HepG2 (cell line): ENCODE results near the gene CYTH2. TPM values are rescaled to one million over a fixed set of nuclear protein-coding genes. Genes with fewer than 3 reads are reported as not detected.

Experiments used
- BHLHE40 ChIP-seq: IDR thresholded peaks from 2 replicates; pipeline ENCODE4 v1.6.1; 2011; ENCODE audit warnings: low read length, improper control_type of control experiment
- CCDC6 ChIP-seq: sonication (generic); formaldehyde crosslinking; IDR thresholded peaks from 2 replicates; pipeline ENCODE4 v1.8.1; 2022; ENCODE audit warnings: mild to moderate bottlenecking, missing genetic modification reagents, moderate library complexity
- HDAC2 ChIP-seq: sonication (generic); formaldehyde crosslinking; IDR thresholded peaks from 2 replicates; pipeline ENCODE4 v1.4.0; 2020; ENCODE audit warnings: missing genetic modification reagents
- HNF4G ChIP-seq, 2 experiments: sonication (generic) in 1 of 2; formaldehyde crosslinking in 1 of 2; IDR thresholded peaks; 2 replicates each; pipeline versions ENCODE4 v1.4.0 to v1.6.1; 2011 to 2020; ENCODE audit warnings: borderline replicate concordance in 2 of 2, low read depth in 2 of 2, mild to moderate bottlenecking in 2 of 2, low read length in 1 of 2, missing genetic modification reagents in 1 of 2, moderate library complexity in 1 of 2
- LRRFIP1 ChIP-seq: sonication (generic); formaldehyde crosslinking; conservative IDR thresholded peaks from 2 replicates; pipeline ENCODE4 v1.4.0; 2020; ENCODE audit warnings: missing genetic modification reagents
- MAFK ChIP-seq, 2 experiments: IDR thresholded peaks in 1 of 2; conservative IDR thresholded peaks in 1 of 2; 2 replicates each; pipeline ENCODE4 v1.6.1; 2011; ENCODE audit warnings: improper control_type of control experiment in 2 of 2, low read length in 2 of 2
- MATR3 ChIP-seq: sonication (generic); formaldehyde crosslinking; IDR thresholded peaks from 2 replicates; pipeline ENCODE4 v1.4.0; 2020; ENCODE audit warnings: missing genetic modification reagents
- MED8 ChIP-seq: sonication (generic); formaldehyde crosslinking; IDR thresholded peaks from 2 replicates; pipeline ENCODE4 v1.8.1; 2023; ENCODE audit warnings: mild to moderate bottlenecking, missing genetic modification reagents; ENCODE audit not compliant: insufficient replicate concordance
- NFIB ChIP-seq: sonication (generic); formaldehyde crosslinking; IDR thresholded peaks from 2 replicates; pipeline ENCODE4 v1.9.0; 2021; ENCODE audit warnings: missing genetic modification reagents, mild to moderate bottlenecking, borderline replicate concordance
- PBX2 ChIP-seq: IDR thresholded peaks from 2 replicates; pipeline ENCODE4 v1.6.1; 2016; ENCODE audit warnings: control low read depth
- SMYD3 ChIP-seq: sonication (generic); formaldehyde crosslinking; IDR thresholded peaks from 2 replicates; pipeline ENCODE4 v1.8.1; 2023; ENCODE audit warnings: mild to moderate bottlenecking, missing genetic modification reagents
- SYNCRIP ChIP-seq: fragments of 200-400 bp; formaldehyde crosslinking; IDR thresholded peaks from 2 replicates; pipeline ENCODE4 v1.6.1; 2018; ENCODE audit warnings: mild to moderate bottlenecking, low read depth, low read length; ENCODE audit not compliant: insufficient read depth
- ZBTB14 ChIP-seq: sonication (generic); formaldehyde crosslinking; IDR thresholded peaks from 2 replicates; pipeline ENCODE4 v1.4.0; 2020; ENCODE audit warnings: missing genetic modification reagents
- ZBTB37 ChIP-seq: sonication (generic); formaldehyde crosslinking; IDR thresholded peaks from 2 replicates; pipeline ENCODE4 v1.4.0; 2020; ENCODE audit warnings: mild to moderate bottlenecking, missing genetic modification reagents
- ZNF101 ChIP-seq: sonication (generic); formaldehyde crosslinking; IDR thresholded peaks from 2 replicates; pipeline ENCODE4 v1.4.0; 2020; ENCODE audit warnings: mild to moderate bottlenecking, low read depth, missing genetic modification reagents, borderline replicate concordance
- ZNF121 ChIP-seq: sonication (generic); formaldehyde crosslinking; IDR thresholded peaks from 2 replicates; pipeline ENCODE4 v1.5.0; 2020; ENCODE audit warnings: mild to moderate bottlenecking, missing genetic modification reagents
- ZNF225 ChIP-seq: sonication (generic); formaldehyde crosslinking; IDR thresholded peaks from 2 replicates; pipeline ENCODE4 v1.4.0; 2020; ENCODE audit warnings: mild to moderate bottlenecking, missing genetic modification reagents
- ZNF30 ChIP-seq: sonication (generic); formaldehyde crosslinking; IDR thresholded peaks from 2 replicates; pipeline ENCODE4 v1.5.0; 2020; ENCODE audit warnings: mild to moderate bottlenecking, missing genetic modification reagents
- ZNF354B ChIP-seq: sonication (generic); formaldehyde crosslinking; IDR thresholded peaks from 2 replicates; pipeline ENCODE4 v1.8.0; 2022; ENCODE audit warnings: mild to moderate bottlenecking, missing genetic modification reagents
- polyA plus RNA-seq, 8 experiments: library from polyadenylated mRNA; depleted of rRNA in 3 of 8; stranded (reverse) in 7 of 8; unstranded in 1 of 8; fragments of >200 nt; fragmentation: Illumina TruSeq in 4 of 8; extraction: Trizol in 4 of 8; gene quantifications; 2 replicates each; pipeline versions ENCODE4 v1.2.1 to v1.2.3, GENCODE V29; 2011 to 2016; ENCODE audit warnings: low read depth in 4 of 8, missing spikeins in 1 of 8, mixed read lengths in 1 of 8; ENCODE audit not compliant: insufficient read depth in 1 of 8
- total RNA-seq, 5 experiments: library from RNA; depleted of rRNA; stranded (reverse); fragments of >200 nt; fragmentation: Illumina TruSeq; extraction: Trizol; gene quantifications; 2 replicates each; pipeline ENCODE4 v1.2.3, GENCODE V29; 2016; ENCODE audit warnings: low read depth in 1 of 5
- TF ChIP-seq, protein P1 (sequence below): sonication (generic); formaldehyde crosslinking; conservative IDR thresholded peaks from 2 replicates; pipeline ENCODE4 v1.4.0; 2020; ENCODE audit warnings: missing genetic modification reagents
- TF ChIP-seq, protein P2 (sequence below): sonication (generic); formaldehyde crosslinking; IDR thresholded peaks from 2 replicates; pipeline ENCODE4 v1.5.1; 2020; ENCODE audit warnings: missing genetic modification reagents, mild to moderate bottlenecking, borderline replicate concordance

The CYTH2 gene
- total and polyA plus RNA-seq, 2 of the 13 experiments (the other 11 are each of a cell fraction or from before 2014, with no cell fraction given): 16.5 to 39.3 TPM

- TF ChIP-seq, protein P1, sequence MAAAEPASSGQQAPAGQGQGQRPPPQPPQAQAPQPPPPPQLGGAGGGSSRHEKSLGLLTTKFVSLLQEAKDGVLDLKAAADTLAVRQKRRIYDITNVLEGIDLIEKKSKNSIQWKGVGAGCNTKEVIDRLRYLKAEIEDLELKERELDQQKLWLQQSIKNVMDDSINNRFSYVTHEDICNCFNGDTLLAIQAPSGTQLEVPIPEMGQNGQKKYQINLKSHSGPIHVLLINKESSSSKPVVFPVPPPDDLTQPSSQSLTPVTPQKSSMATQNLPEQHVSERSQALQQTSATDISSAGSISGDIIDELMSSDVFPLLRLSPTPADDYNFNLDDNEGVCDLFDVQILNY: no peak
- TF ChIP-seq ZNF225 (CRISPR knock-in tag): no peak
- TF ChIP-seq ZNF30 (CRISPR knock-in tag): no peak
- no peak for TF ChIP-seq BHLHE40
- TF ChIP-seq ZNF101 (CRISPR knock-in tag): no peak
- no peak for TF ChIP-seq SMYD3 (CRISPR knock-in tag)
- no peak for TF ChIP-seq LRRFIP1
- TF ChIP-seq MATR3 (CRISPR knock-in tag): no peak
- no peak for TF ChIP-seq MED8 (CRISPR knock-in tag)
- TF ChIP-seq NFIB (CRISPR knock-in tag): no peak
- TF ChIP-seq SYNCRIP: no peak
- no peak for TF ChIP-seq HNF4G (IDR thresholded peaks at IDR 0.05; ENCODE audit: borderline replicate concordance, low read depth, low read length)
- TF ChIP-seq HNF4G (CRISPR knock-in tag; IDR thresholded peaks at IDR 0.05; ENCODE audit: borderline replicate concordance, low read depth): no peak
- no peak for TF ChIP-seq PBX2 (CRISPR knock-in tag)
- no peak for TF ChIP-seq MAFK (conservative IDR thresholded peaks at IDR 0.05 in 1 of 2, IDR thresholded peaks at IDR 0.05 in 1 of 2; ENCODE audit: low read length in 2 of 2)
- no peak for TF ChIP-seq CCDC6
- TF ChIP-seq HDAC2 (CRISPR knock-in tag): peak; percentile 41; the same call in 1 of the 2 replicates
- TF ChIP-seq, protein P2, sequence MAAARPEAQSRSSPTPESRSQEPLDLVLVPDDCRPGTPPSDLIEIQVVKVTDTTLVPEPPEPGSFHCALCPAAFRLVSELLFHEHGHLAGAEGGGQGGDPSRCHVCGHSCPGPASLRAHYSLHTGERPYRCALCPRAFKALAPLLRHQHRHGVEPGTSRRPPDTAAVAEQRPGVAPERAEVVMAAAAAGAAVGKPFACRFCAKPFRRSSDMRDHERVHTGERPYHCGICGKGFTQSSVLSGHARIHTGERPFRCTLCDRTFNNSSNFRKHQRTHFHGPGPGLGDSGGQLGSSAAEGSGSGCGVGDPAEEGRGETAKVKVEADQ (CRISPR knock-in tag): no peak
- TF ChIP-seq ZNF354B (CRISPR knock-in tag): no peak
- no peak for TF ChIP-seq ZBTB37 (CRISPR knock-in tag)
- no peak for TF ChIP-seq ZBTB14 (CRISPR knock-in tag)
- TF ChIP-seq ZNF121 (CRISPR knock-in tag): no peak
Measured at GRCh38 chr19:48513289-48514122, 44.3 kb downstream of the CYTH2 start (continued).
